ENCODE results near the gene TEX11.

DNA sequence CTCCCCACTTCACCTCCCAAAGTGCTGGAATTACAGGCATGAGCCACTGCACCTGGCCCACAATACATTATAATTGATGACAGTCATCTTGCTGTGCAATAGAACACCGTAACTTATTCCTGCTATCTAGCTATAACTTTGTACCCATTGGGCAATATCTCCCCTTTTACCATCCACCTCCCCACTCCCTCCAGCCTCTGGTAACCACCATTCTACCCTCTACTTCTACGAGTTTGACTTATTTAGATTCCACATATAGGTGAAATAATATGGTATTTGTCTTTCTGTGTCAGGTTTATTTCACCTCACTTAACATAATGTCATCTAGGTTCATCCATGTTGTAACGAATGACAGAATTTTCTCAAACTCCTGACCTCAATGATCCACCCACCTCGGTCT lies 8.2 kb upstream of the TEX11 start:
- TF ChIP-seq, protein P1, sequence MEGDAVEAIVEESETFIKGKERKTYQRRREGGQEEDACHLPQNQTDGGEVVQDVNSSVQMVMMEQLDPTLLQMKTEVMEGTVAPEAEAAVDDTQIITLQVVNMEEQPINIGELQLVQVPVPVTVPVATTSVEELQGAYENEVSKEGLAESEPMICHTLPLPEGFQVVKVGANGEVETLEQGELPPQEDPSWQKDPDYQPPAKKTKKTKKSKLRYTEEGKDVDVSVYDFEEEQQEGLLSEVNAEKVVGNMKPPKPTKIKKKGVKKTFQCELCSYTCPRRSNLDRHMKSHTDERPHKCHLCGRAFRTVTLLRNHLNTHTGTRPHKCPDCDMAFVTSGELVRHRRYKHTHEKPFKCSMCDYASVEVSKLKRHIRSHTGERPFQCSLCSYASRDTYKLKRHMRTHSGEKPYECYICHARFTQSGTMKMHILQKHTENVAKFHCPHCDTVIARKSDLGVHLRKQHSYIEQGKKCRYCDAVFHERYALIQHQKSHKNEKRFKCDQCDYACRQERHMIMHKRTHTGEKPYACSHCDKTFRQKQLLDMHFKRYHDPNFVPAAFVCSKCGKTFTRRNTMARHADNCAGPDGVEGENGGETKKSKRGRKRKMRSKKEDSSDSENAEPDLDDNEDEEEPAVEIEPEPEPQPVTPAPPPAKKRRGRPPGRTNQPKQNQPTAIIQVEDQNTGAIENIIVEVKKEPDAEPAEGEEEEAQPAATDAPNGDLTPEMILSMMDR (IDR thresholded peaks at IDR 0.05; ENCODE audit: low read depth, low read length, poor library complexity, severe bottlenecking): no peak
- TF ChIP-seq EZH2phosphoT487 (IDR thresholded peaks at IDR 0.05; ENCODE audit: borderline replicate concordance, low read length): no peak

Measured in DOHH2 (cell line).